Mesothelial cell of epicardium (in vitro differentiated cells): ENCODE results near the gene KLHDC3. TPM values are rescaled to one million over a fixed set of nuclear protein-coding genes. Genes with fewer than 3 reads are reported as not detected.
A peak's percentile ranks its signal among the peaks of the same experiment; 100 is the strongest.

Experiments
- DNase-seq, 2 experiments: peaks; one replicate each; pipeline ENCODE4 v3.0.0; 2021; ENCODE audit warnings: low spot score in 2 of 2; ENCODE audit not compliant: unreplicated experiment in 2 of 2
- H3K27ac Mint-ChIP-seq: 2 replicates; pipeline ENCODE4 v1.8.0; 2021; ENCODE audit warnings: mixed read lengths
- H3K27me3 Mint-ChIP-seq: 2 replicates; pipeline ENCODE4 v1.8.0; 2021; ENCODE audit warnings: low read depth, mixed read lengths
- H3K36me3 Mint-ChIP-seq: 2 replicates; pipeline ENCODE4 v1.8.0; 2021; ENCODE audit warnings: mixed read lengths
- H3K4me1 Mint-ChIP-seq: 2 replicates; pipeline ENCODE4 v1.8.0; 2021; ENCODE audit warnings: mixed read lengths
- H3K4me3 Mint-ChIP-seq: 2 replicates; pipeline ENCODE4 v1.8.0; 2021; ENCODE audit warnings: mild to moderate bottlenecking, moderate library complexity, mixed read lengths
- H3K9me3 Mint-ChIP-seq: 2 replicates; pipeline ENCODE4 v1.8.0; 2021; ENCODE audit warnings: mixed read lengths
- CTCF ChIP-seq: fragments of 200-600 bp; sonication (generic); IDR thresholded peaks from one replicate; pipeline ENCODE4 v1.5.0; 2021; ENCODE audit warnings: antibody characterized with exemption; ENCODE audit not compliant: unreplicated experiment
- total RNA-seq: library from RNA; stranded (reverse); gene quantifications from 3 replicates; pipeline ENCODE4 v1.2.1, GENCODE V29; 2021

The KLHDC3 gene
- total RNA-seq, 1 donor from 2014 or later: 95.1 TPM

GRCh38 chr6:43007126-43007525 lies 6.9 kb upstream of the KLHDC3 start:
- TF ChIP-seq CTCF: no peak
- H3K4me3 Mint-ChIP-seq: no peak overlapping the region
- peaks cover under 1% of the 10 kb centered on the region for H3K4me1 Mint-ChIP-seq
- H3K9me3 Mint-ChIP-seq: no peaks in the 10 kb centered on the region
- H3K27ac Mint-ChIP-seq: no peak overlapping the region
- no peaks in the 10 kb centered on the region for H3K27me3 Mint-ChIP-seq
- H3K36me3 Mint-ChIP-seq: peaks cover 23% of the 10 kb centered on the region
- DNase-seq: no peak

GRCh38 chr6:43009124-43009523 lies 4.9 kb upstream of the KLHDC3 start:
- Mint-ChIP-seq H3K4me1 (peaks cover 19% of the 10 kb centered on the region), H3K4me3 (no peak overlapping the region), H3K9me3 (no peaks in the 10 kb centered on the region), H3K27ac (no peak overlapping the region), H3K27me3 (no peaks in the 10 kb centered on the region), H3K36me3 (peaks cover 18% of the 10 kb centered on the region)
- no peak for DNase-seq
- TF ChIP-seq CTCF: no peak

DNA sequence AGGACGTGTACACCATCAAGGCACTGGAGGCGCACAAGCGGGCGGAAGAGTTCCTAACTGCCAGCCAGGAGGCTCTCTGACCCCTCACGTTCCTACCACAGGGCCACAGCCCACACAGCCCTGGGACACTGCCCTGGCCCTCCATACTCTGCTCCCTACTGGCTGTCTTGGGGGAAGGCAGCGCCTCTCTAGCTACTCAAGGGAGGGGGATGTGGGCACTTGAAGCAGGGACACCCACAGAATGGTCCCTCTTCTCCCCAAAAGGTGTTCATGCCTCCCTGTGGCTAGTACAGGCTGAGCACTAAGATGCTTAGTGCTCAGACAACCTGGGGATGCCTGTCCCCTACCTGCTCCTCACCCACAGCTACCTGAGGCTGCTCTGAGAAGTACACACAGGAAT lies 2.8 kb upstream of the KLHDC3 start:
- TF ChIP-seq CTCF: no peak
- no peak for DNase-seq
- no peaks in the 10 kb centered on the region for H3K27me3 Mint-ChIP-seq
- H3K27ac Mint-ChIP-seq: no peak overlapping the region
- H3K9me3 Mint-ChIP-seq: no peaks in the 10 kb centered on the region
- H3K36me3 Mint-ChIP-seq: peaks cover 13% of the 10 kb centered on the region
- H3K4me3 Mint-ChIP-seq: no peak overlapping the region
- H3K4me1 Mint-ChIP-seq: peaks cover 33% of the 10 kb centered on the region

- H3K4me1 Mint-ChIP-seq: peaks cover 38% of the 10 kb centered on the region
- H3K27ac Mint-ChIP-seq: no peak overlapping the region
- peak overlapping the region; percentile 89 for H3K4me3 Mint-ChIP-seq
Observed at GRCh38 chr6:43012364-43012763, 1.7 kb upstream of the KLHDC3 start.

DNA sequence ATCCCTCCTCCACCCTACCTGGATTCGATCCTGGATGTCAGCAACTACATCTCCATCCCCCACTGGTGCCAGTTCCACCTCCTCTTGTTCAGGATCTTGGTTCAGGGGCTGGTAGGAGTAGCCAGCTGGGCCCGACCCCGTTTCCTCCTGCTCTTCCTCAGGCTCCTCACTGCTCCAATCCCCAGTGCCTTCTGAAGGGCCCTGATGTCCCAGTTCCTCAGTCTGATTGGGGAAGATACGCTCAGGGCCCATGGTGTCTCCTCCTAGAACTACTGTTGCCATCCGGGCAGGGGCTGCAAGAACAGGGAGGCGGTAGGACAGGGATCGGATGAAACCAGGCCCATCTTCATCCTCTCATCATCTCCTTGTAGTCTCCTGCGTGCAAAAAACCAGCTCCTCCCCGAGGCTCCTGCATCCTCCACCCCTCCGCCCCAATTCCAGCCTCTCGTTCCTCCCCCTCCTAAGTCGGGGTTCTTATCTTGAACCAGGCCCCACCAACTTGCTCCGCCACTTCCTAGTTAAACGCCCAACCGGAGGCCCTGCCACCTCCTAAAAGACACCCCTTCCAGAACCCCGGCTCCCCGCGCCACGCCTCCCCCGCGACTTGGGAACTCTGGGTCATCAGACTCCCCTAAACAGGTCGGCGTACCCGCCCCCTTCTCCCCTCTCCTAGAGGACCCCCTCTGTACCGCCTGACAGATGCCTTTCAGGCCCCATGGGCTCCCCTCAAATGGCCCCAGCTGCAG lies 779 bp upstream of the KLHDC3 start:
- no peaks in the 10 kb centered on the region for H3K9me3 Mint-ChIP-seq
- peaks cover 38% of the 10 kb centered on the region for H3K4me1 Mint-ChIP-seq
- peak overlapping the region; percentile 89 for H3K4me3 Mint-ChIP-seq
- peaks cover 19% of the 10 kb centered on the region for H3K36me3 Mint-ChIP-seq
- no peak for TF ChIP-seq CTCF
- no peaks in the 10 kb centered on the region for H3K27me3 Mint-ChIP-seq
- no peak for DNase-seq
- peak overlapping the region; percentile 81 for H3K27ac Mint-ChIP-seq

More at GRCh38 chr6:43012364-43012763, 1.7 kb upstream of the KLHDC3 start:
- no peak for DNase-seq
- Mint-ChIP-seq H3K9me3 (no peaks in the 10 kb centered on the region), H3K36me3 (peaks cover 12% of the 10 kb centered on the region), H3K27me3 (no peaks in the 10 kb centered on the region)
- no peak for TF ChIP-seq CTCF
